ENCODE results near the gene GARS1.

Gene GARS1

DNA sequence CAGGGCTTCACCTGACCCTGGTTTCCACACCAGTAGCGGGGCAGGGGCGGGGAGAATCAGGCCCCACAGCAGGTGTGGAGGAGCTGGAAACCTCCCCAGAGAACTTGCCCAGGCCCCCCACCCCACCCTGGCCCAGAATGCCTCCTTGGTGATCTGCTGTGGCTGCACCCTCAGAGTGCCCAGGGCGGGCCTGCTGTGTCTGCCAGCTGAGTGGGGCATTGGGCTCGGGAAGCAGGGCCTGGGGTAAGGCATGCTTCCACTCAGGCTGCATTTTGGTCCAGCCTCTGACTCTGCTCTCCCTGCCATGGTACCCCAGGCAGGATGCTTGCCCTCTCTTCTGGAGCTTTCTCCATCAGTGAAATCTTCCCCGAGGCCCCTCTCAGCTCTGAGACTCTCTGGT lies 88.6 kb downstream of the GARS1 start:
- DNase-seq: no peak

Data from NCI-H510A (cell line).